H1 (cell line): Measurements from ENCODE around the gene SPDEF. TPM values are rescaled to one million over a fixed set of nuclear protein-coding genes. Genes with fewer than 3 reads are reported as not detected.

Source experiments
- CTCF ChIA-PET: fragments of 300-600 bp; sonication (Branson Sonifier 250); formaldehyde crosslinking; loops from one replicate; lab custom pipeline; 2021; ENCODE audit not compliant: partially characterized antibody; lab: Charles Lee
- POLR2A ChIA-PET: fragments of 300-600 bp; sonication (Branson Sonifier 250); formaldehyde crosslinking; loops from one replicate; lab custom pipeline; 2021; ENCODE audit warnings: inconsistent platforms; ENCODE audit not compliant: partially characterized antibody; lab: Charles Lee
- DNase-seq, 2 experiments: peaks; one replicate each; pipeline versions ENCODE4 v3.0.0 to v3.0.0-alpha.2; 2010 to 2022; ENCODE audit warnings: low spot score in 2 of 2, low read depth in 1 of 2, mixed read lengths in 1 of 2
- FAIRE-seq: peaks from 2 replicates; lab custom pipeline; 2011; peaks lifted over from hg19 to GRCh38; lab: Jason Lieb, UNC
- H2AFZ ChIP-seq: 2 replicates; pipeline ENCODE4 v1.8.1; 2012; ENCODE audit warnings: low read length, inconsistent platforms
- H2AK5ac ChIP-seq: 2 replicates; pipeline ENCODE4 v1.6.1; 2013; ENCODE audit warnings: low read depth, low read length
- H2BK120ac ChIP-seq: replicated peaks from 2 replicates; pipeline ENCODE3; 2013; ENCODE audit warnings: low read depth, low read length, inconsistent platforms
- H2BK12ac ChIP-seq: 2 replicates; pipeline ENCODE4 v1.6.1; 2013; ENCODE audit warnings: low read depth, low read length
- H2BK15ac ChIP-seq: 2 replicates; pipeline ENCODE4 v1.6.1; 2013; ENCODE audit warnings: low read length
- H2BK20ac ChIP-seq: 2 replicates; pipeline ENCODE4 v1.6.1; 2013; ENCODE audit warnings: low read length
- H2BK5ac ChIP-seq: 2 replicates; pipeline ENCODE4 v1.6.1; 2013; ENCODE audit warnings: low read depth, low read length
- H3K14ac ChIP-seq: 2 replicates; pipeline ENCODE4 v1.6.1; 2013; ENCODE audit warnings: inconsistent platforms; ENCODE audit not compliant: insufficient read length
- H3K18ac ChIP-seq: 2 replicates; pipeline ENCODE4 v1.6.1; 2013; ENCODE audit warnings: low read length; ENCODE audit errors: extremely low read depth
- H3K23ac ChIP-seq: 2 replicates; pipeline ENCODE4 v1.6.1; 2013; ENCODE audit warnings: inconsistent platforms; ENCODE audit not compliant: insufficient read length
- H3K23me2 ChIP-seq: 2 replicates; pipeline ENCODE4 v1.6.1; 2013; ENCODE audit warnings: low read depth, low read length
- H3K27ac ChIP-seq: 2 replicates; pipeline ENCODE4 v1.6.1; 2011; ENCODE audit warnings: low read depth, low read length, inconsistent platforms
- H3K27me3 ChIP-seq, 4 experiments: replicated peaks in 1 of 4; 1 replicate in 1 of 4; 2 replicates in 3 of 4; pipeline versions ENCODE4 v1.6.1 to v1.8.1; 2011 to 2013; ENCODE audit warnings: low read length in 3 of 4, mild to moderate bottlenecking in 3 of 4, inconsistent platforms in 2 of 4, mixed read lengths in 2 of 4, moderate library complexity in 1 of 4; ENCODE audit not compliant: control insufficient read depth in 3 of 4, insufficient read depth in 3 of 4; ENCODE audit errors: extremely low read depth in 1 of 4
- H3K36me3 ChIP-seq, 4 experiments: 2 replicates each; pipeline versions ENCODE4 v1.6.1 to v1.8.1; 2011 to 2013; ENCODE audit warnings: mild to moderate bottlenecking in 4 of 4, low read length in 3 of 4, moderate library complexity in 2 of 4, control low read depth in 1 of 4, inconsistent platforms in 1 of 4; ENCODE audit not compliant: insufficient read depth in 4 of 4, control insufficient read depth in 2 of 4
- H3K4ac ChIP-seq: replicated peaks from 2 replicates; pipeline ENCODE3; 2013; ENCODE audit warnings: low read length, low read depth, mixed read lengths, inconsistent platforms; ENCODE audit not compliant: insufficient read length
- H3K4me1 ChIP-seq, 4 experiments: replicated peaks in 1 of 4; 1 replicate in 1 of 4; 2 replicates in 3 of 4; pipeline versions ENCODE4 v1.6.1 to v1.8.1; 2011 to 2013; ENCODE audit warnings: low read length in 3 of 4, inconsistent platforms in 2 of 4, mixed read lengths in 1 of 4; ENCODE audit not compliant: insufficient read depth in 4 of 4, control insufficient read depth in 3 of 4
- H3K4me2 ChIP-seq, 2 experiments: 2 replicates each; pipeline versions ENCODE4 v1.6.1 to v1.8.1; 2011 to 2013; ENCODE audit warnings: low read depth in 2 of 2, low read length in 2 of 2, control low read depth in 1 of 2, inconsistent platforms in 1 of 2, mild to moderate bottlenecking in 1 of 2; ENCODE audit not compliant: insufficient read depth in 1 of 2
- H3K4me3 ChIP-seq, 4 experiments: fragments of 200-600, 300-600 bp in 1 of 4; sonication (generic), shearing (Covaris generic), sonication (Bioruptor Twin) in 1 of 4; 2 replicates each; pipeline versions ENCODE4 v1.5.1 to v1.8.1; 2011 to 2016; ENCODE audit warnings: low read length in 4 of 4, low read depth in 3 of 4, control low read depth in 2 of 4, inconsistent platforms in 2 of 4, mild to moderate bottlenecking in 2 of 4, mixed read lengths in 1 of 4, moderate library complexity in 1 of 4; ENCODE audit not compliant: insufficient read depth in 2 of 4; ENCODE audit errors: extremely low read depth in 1 of 4
- H3K56ac ChIP-seq: replicated peaks from 2 replicates; pipeline ENCODE3; 2013; ENCODE audit warnings: low read depth, mild to moderate bottlenecking, mixed read lengths, low read length, inconsistent platforms; ENCODE audit not compliant: insufficient read length
- H3K79me1 ChIP-seq: 2 replicates; pipeline ENCODE4 v1.6.1; 2013; ENCODE audit warnings: low read depth, low read length, control low read depth
- H3K79me2 ChIP-seq, 2 experiments: 2 replicates each; pipeline versions ENCODE4 v1.6.1 to v1.8.1; 2012 to 2013; ENCODE audit warnings: low read length in 2 of 2, mild to moderate bottlenecking in 2 of 2, inconsistent platforms in 1 of 2; ENCODE audit not compliant: insufficient read depth in 2 of 2, control insufficient read depth in 1 of 2
- H3K9ac ChIP-seq, 4 experiments: replicated peaks in 1 of 4; 1 replicate in 1 of 4; 2 replicates in 3 of 4; pipeline versions ENCODE4 v1.6.1 to v1.8.1; 2011 to 2013; ENCODE audit warnings: low read depth in 3 of 4, low read length in 3 of 4, control low read depth in 2 of 4, mild to moderate bottlenecking in 2 of 4, moderate library complexity in 2 of 4, inconsistent platforms in 1 of 4; ENCODE audit errors: extremely low read depth in 1 of 4
- H3K9me3 ChIP-seq, 2 experiments: 2 replicates each; pipeline versions ENCODE4 v1.6.1 to v1.8.1; 2012 to 2013; ENCODE audit warnings: mild to moderate bottlenecking in 2 of 2, moderate library complexity in 2 of 2, control low read depth in 1 of 2, inconsistent platforms in 1 of 2, low read depth in 1 of 2, low read length in 1 of 2, mixed read lengths in 1 of 2; ENCODE audit not compliant: insufficient read depth in 2 of 2
- H4K20me1 ChIP-seq, 2 experiments: replicated peaks in 1 of 2; 2 replicates each; pipeline versions ENCODE3 to v1.8.1; 2011 to 2013; ENCODE audit warnings: inconsistent platforms in 2 of 2, low read length in 2 of 2, mild to moderate bottlenecking in 1 of 2; ENCODE audit not compliant: insufficient read depth in 2 of 2, control insufficient read depth in 1 of 2
- H4K5ac ChIP-seq: 2 replicates; pipeline ENCODE4 v1.6.1; 2013; ENCODE audit warnings: low read length, low read depth, mixed read lengths, inconsistent platforms; ENCODE audit not compliant: insufficient read length
- H4K8ac ChIP-seq: 2 replicates; pipeline ENCODE4 v1.8.0; 2013; ENCODE audit warnings: mild to moderate bottlenecking, moderate library complexity, low read length, inconsistent platforms; ENCODE audit not compliant: insufficient read depth; ENCODE audit errors: extremely low read depth
- H4K91ac ChIP-seq: replicated peaks from 2 replicates; pipeline ENCODE3; 2013; ENCODE audit warnings: low read length, mixed read lengths, inconsistent platforms; ENCODE audit not compliant: insufficient read length
- NRF1 ChIP-seq: IDR thresholded peaks from 2 replicates; pipeline ENCODE4 v1.6.1; 2011; ENCODE audit warnings: mild to moderate bottlenecking, low read depth, low read length, improper control_type of control experiment
- POLR2A ChIP-seq, 2 experiments: IDR thresholded peaks; 1 replicate in 1 of 2; 2 replicates in 1 of 2; pipeline ENCODE4 v1.6.1; 2011; ENCODE audit warnings: low read depth in 2 of 2, low read length in 2 of 2, mild to moderate bottlenecking in 2 of 2; ENCODE audit errors: control extremely low read depth in 1 of 2
- WGBS, 2 experiments: shearing (Covaris generic) in 1 of 2; methylation state at CpG; one replicate each; pipeline versions ENCODE4 v1.1.6 to v1.1.7; 2013 to 2015; ENCODE audit warnings: low lambda C conversion rate in 2 of 2, mixed read lengths in 2 of 2, inconsistent platforms in 1 of 2, low coverage in 1 of 2, missing lambda C conversion rate in 1 of 2; ENCODE audit not compliant: insufficient replicate concordance in 2 of 2, insufficient coverage in 1 of 2, insufficient read length in 1 of 2; ENCODE audit errors: extremely low coverage in 1 of 2, missing lambda C conversion rate in 1 of 2; 5-methylcytosine and 5-hydroxymethylcytosine counted together
- polyA plus RNA-seq, 7 experiments: library from polyadenylated mRNA; depleted of rRNA in 3 of 7; stranded (reverse) in 5 of 7; unstranded in 2 of 7; fragments of >200 nt in 5 of 7; fragments of 200-250 nt in 2 of 7; gene quantifications; 1 replicate in 5 of 7; 2 replicates in 1 of 7; 4 replicates in 1 of 7; pipeline versions ENCODE4 v1.2.1 to v1.2.3, GENCODE V29; 2011 to 2013; ENCODE audit warnings: missing spikeins in 2 of 7, mixed read lengths in 2 of 7
- total RNA-seq: library from RNA; stranded (reverse); fragmentation: NEBNext Ultra II Directional; extraction: Animal tissue kit (Norgen Biotek cat#: 25700); gene quantifications from 2 replicates; pipeline ENCODE4 v1.2.1, GENCODE V29; 2021

The SPDEF gene
- total and polyA plus RNA-seq, 2 of the 8 experiments (the other 6 are each of a cell fraction or from before 2014, with no cell fraction given), result 0.15 to 0.30 TPM

- no peak overlapping the region for H3K4ac ChIP-seq
- H3K23ac ChIP-seq, result no peak overlapping the region
- no peak overlapping the region for H2BK5ac ChIP-seq
- POLR2A ChIA-PET, result interaction anchor here (0.8 to 1.3 kb wide), 2 partner anchors 8 to 10 kb away, joined by 3 to 4 read pairs; no protein-coding TSS in a partner anchor
- WGBS, 2 experiments, result 92% methylated on average over 11 of the region's 11 CpGs; no CpG with 5 or more reads in 1 of the 2 experiments
- no peak overlapping the region for H4K8ac ChIP-seq
- CTCF ChIA-PET, result interaction anchor here (1.7 to 3.9 kb wide), 4 partner anchors 9 to 76 kb away, joined by 7 to 16 read pairs (median 11); no protein-coding TSS in a partner anchor
- H3K4me1 ChIP-seq, result peaks cover 0 to 4% (median 2%) of the 10 kb centered on the region in 4 experiments; a peak in 4 of 7 replicates
- H4K20me1 ChIP-seq, result no peaks in the 10 kb centered on the region
- no peak overlapping the region for H4K5ac ChIP-seq
- H3K36me3 ChIP-seq, result no peaks in the 10 kb centered on the region; a peak in 1 of 8 replicates
- no peak overlapping the region for H3K14ac ChIP-seq
- no peak overlapping the region for H2BK15ac ChIP-seq
- H4K91ac ChIP-seq, result no peak overlapping the region
- H3K18ac ChIP-seq, result no peak overlapping the region
- no peak overlapping the region for H3K56ac ChIP-seq
- no peak overlapping the region for H2BK12ac ChIP-seq
- no peak overlapping the region for H2BK20ac ChIP-seq
- H3K27ac ChIP-seq, result no peak overlapping the region
- H3K9ac ChIP-seq, result no peak overlapping the region
- H3K79me2 ChIP-seq, result no peaks in the 10 kb centered on the region
- no peak overlapping the region for H2BK120ac ChIP-seq
- no peaks in the 10 kb centered on the region for H3K9me3 ChIP-seq
- H2AK5ac ChIP-seq, result no peak overlapping the region
- FAIRE-seq (no peak), DNase-seq (no peak)
- H3K4me2 ChIP-seq, result no peak overlapping the region
- no peaks in the 10 kb centered on the region for H3K27me3 ChIP-seq
- no peaks in the 10 kb centered on the region for H3K79me1 ChIP-seq
- no peak overlapping the region for H2AFZ ChIP-seq
- no peak overlapping the region for H3K4me3 ChIP-seq
- no peaks in the 10 kb centered on the region for H3K23me2 ChIP-seq
- TF ChIP-seq NRF1, result no peak
- TF ChIP-seq POLR2A (IDR thresholded peaks at IDR 0.05; ENCODE audit: control extremely low read depth in 1 of 2, low read depth in 2 of 2, low read length in 2 of 2), result no peak
Observed at GRCh38 chr6:34535646-34536045, 20.5 kb downstream of the SPDEF start.
